PC-3 (cell line): Measurements from ENCODE around the gene OTOF.

Source experiments
- EZH2 ChIP-seq: fragments of 300-600 bp; sonication (generic); IDR thresholded peaks from one replicate; pipeline ENCODE4 v1.6.1; 2017; ENCODE audit warnings: antibody characterized with exemption, mild to moderate bottlenecking, low read length; ENCODE audit not compliant: unreplicated experiment
- EZH2phosphoT487 ChIP-seq: fragments of 300-600 bp; sonication (generic); IDR thresholded peaks from 2 replicates; pipeline ENCODE4 v1.6.1; 2018; ENCODE audit warnings: mild to moderate bottlenecking, antibody characterized with exemption, low read length, borderline replicate concordance
- TF ChIP-seq, protein P1 (sequence below): fragments of 300-600 bp; sonication (generic); conservative IDR thresholded peaks from 2 replicates; pipeline ENCODE4 v1.5.1; 2017; ENCODE audit warnings: antibody characterized with exemption, low read depth, mild to moderate bottlenecking, low read length

DNA sequence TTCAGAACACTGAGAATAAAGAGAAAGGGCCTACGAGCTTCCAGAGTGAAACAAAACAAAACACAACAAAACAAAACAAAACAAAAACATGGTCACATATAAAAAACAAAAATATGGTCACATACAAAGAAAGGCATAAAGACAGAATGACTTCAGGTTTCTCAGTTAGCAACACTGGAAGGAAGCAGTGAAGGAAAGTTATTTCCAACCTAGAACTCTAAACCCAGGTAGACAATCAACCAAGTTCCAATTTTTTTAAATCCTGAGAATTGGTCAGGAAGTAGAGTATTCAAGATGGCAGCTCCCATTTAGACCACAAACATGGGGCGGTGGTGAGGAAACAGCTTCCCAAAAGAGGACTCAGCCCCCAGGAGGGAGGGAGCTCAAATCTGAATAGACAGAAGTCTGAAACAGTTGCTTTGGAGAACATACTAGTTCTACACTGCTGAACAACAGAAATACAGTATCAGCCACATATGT is 67.1 kb downstream of the OTOF start:
- TF ChIP-seq, protein P1, sequence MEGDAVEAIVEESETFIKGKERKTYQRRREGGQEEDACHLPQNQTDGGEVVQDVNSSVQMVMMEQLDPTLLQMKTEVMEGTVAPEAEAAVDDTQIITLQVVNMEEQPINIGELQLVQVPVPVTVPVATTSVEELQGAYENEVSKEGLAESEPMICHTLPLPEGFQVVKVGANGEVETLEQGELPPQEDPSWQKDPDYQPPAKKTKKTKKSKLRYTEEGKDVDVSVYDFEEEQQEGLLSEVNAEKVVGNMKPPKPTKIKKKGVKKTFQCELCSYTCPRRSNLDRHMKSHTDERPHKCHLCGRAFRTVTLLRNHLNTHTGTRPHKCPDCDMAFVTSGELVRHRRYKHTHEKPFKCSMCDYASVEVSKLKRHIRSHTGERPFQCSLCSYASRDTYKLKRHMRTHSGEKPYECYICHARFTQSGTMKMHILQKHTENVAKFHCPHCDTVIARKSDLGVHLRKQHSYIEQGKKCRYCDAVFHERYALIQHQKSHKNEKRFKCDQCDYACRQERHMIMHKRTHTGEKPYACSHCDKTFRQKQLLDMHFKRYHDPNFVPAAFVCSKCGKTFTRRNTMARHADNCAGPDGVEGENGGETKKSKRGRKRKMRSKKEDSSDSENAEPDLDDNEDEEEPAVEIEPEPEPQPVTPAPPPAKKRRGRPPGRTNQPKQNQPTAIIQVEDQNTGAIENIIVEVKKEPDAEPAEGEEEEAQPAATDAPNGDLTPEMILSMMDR: no peak
- TF ChIP-seq EZH2: no peak
- no peak for TF ChIP-seq EZH2phosphoT487
